Measurements from ENCODE around the gene LAMA2. TPM values are rescaled to one million over a fixed set of nuclear protein-coding genes. Genes with fewer than 3 reads are reported as not detected.

LAMA2 gene
- total RNA-seq, 1 experiment from 2014 or later, result 4.2 TPM

DNA sequence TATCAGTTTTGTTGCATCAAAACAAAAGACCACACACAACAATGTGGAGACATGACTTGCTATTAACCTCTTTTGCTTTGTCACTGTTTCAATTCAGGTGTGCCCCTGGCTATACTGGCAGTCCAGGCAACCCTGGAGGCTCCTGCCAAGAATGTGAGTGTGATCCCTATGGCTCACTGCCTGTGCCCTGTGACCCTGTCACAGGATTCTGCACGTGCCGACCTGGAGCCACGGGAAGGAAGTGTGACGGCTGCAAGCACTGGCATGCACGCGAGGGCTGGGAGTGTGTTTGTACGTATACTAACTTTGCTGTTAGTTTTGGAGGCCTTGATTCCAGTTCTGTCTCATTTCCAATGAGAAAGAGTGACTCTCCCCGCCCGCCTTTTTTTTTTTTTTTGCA lies 470.1 kb downstream of the LAMA2 start:
- Histone ChIP-seq H2AFZ (ENCODE audit: low read length) (no peak overlapping the region), H2BK15ac (ENCODE audit: low read depth, low read length) (no peak overlapping the region), H2BK120ac (ENCODE audit: low read depth, low read length, poor library complexity, severe bottlenecking) (no peak overlapping the region), H3K23ac (ENCODE audit: insufficient read length, low read depth, low read length) (no peak overlapping the region), H3K4me2 (ENCODE audit: insufficient read depth, insufficient read length, low read length) (no peak overlapping the region), H4K5ac (ENCODE audit: insufficient read length, low read depth, low read length) (no peak overlapping the region), H3K14ac (ENCODE audit: insufficient read depth, low read length) (no peak overlapping the region), H2BK12ac (ENCODE audit: insufficient read length, low read depth, low read length) (no peak overlapping the region), H3K4ac (ENCODE audit: low read depth, low read length) (no peak overlapping the region), H2BK20ac (ENCODE audit: low read depth, low read length, poor library complexity, severe bottlenecking) (no peak overlapping the region), H4K20me1 (ENCODE audit: control insufficient read depth, insufficient read depth, insufficient read length) (no peaks in the 10 kb centered on the region), H3K9ac (ENCODE audit: extremely low read depth, insufficient read length, low read length) (no peak overlapping the region), H2BK5ac (ENCODE audit: insufficient read length, low read length) (no peak overlapping the region), H3K18ac (ENCODE audit: insufficient read length, low read depth, low read length) (no peak overlapping the region), H3K79me1 (ENCODE audit: insufficient read depth, low read depth, low read length, poor library complexity, severe bottlenecking) (no peaks in the 10 kb centered on the region), H3K23me2 (ENCODE audit: insufficient read length, low read depth, low read length, poor library complexity, severe bottlenecking) (no peaks in the 10 kb centered on the region), H3K27me3 (ENCODE audit: insufficient read depth, low read length) (no peaks in the 10 kb centered on the region), H4K8ac (replicated peaks; ENCODE audit: insufficient read length, low read depth, low read length) (no peak overlapping the region), H3K9me3 (ENCODE audit: control insufficient read depth, low read depth, low read length) (no peaks in the 10 kb centered on the region), H3K56ac (ENCODE audit: insufficient read length, low read depth, low read length) (no peak overlapping the region), H3T11ph (ENCODE audit: low read length) (no peak overlapping the region), H3K27ac (ENCODE audit: insufficient read length, low read depth, low read length) (no peak overlapping the region), H4K91ac (ENCODE audit: insufficient read length, low read depth, low read length) (no peak overlapping the region), H3K79me2 (ENCODE audit: insufficient read depth, low read length) (no peaks in the 10 kb centered on the region), H2AK5ac (ENCODE audit: insufficient read length, low read length) (no peak overlapping the region), H3K4me1 (ENCODE audit: insufficient read depth, low read length) (no peaks in the 10 kb centered on the region)
- H3K27ac Mint-ChIP-seq, result peak overlapping the region in 1 of 3 experiments; percentile 87; a peak in 1 of 7 replicates
- TF ChIP-seq, protein P1, sequence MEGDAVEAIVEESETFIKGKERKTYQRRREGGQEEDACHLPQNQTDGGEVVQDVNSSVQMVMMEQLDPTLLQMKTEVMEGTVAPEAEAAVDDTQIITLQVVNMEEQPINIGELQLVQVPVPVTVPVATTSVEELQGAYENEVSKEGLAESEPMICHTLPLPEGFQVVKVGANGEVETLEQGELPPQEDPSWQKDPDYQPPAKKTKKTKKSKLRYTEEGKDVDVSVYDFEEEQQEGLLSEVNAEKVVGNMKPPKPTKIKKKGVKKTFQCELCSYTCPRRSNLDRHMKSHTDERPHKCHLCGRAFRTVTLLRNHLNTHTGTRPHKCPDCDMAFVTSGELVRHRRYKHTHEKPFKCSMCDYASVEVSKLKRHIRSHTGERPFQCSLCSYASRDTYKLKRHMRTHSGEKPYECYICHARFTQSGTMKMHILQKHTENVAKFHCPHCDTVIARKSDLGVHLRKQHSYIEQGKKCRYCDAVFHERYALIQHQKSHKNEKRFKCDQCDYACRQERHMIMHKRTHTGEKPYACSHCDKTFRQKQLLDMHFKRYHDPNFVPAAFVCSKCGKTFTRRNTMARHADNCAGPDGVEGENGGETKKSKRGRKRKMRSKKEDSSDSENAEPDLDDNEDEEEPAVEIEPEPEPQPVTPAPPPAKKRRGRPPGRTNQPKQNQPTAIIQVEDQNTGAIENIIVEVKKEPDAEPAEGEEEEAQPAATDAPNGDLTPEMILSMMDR (conservative IDR thresholded peaks at IDR 0.05), result no peak
- H3K27me3 Mint-ChIP-seq (ENCODE audit: low read depth), result no peaks in the 10 kb centered on the region
- no CpG with 5 or more reads among the region's 9 CpGs for WGBS (ENCODE audit: extremely low coverage, insufficient read length, low lambda C conversion rate)
- H3K4me1 Mint-ChIP-seq, result peaks cover 17% of the 10 kb centered on the region in 2 experiments
- DNase-seq, result no peak
- H3K9me3 Mint-ChIP-seq, result no peaks in the 10 kb centered on the region
- no peaks in the 10 kb centered on the region for H3K36me3 Mint-ChIP-seq (ENCODE audit: insufficient read depth in 1 of 3, low read depth in 3 of 3)
- H3K4me3 Mint-ChIP-seq, result no peak overlapping the region
